Mucosa of rectum (tissue), 2 donors: ENCODE data around the gene GLIS1.

ENCODE experiments used
- H3K27ac ChIP-seq, 2 donors: one replicate each; pipeline ENCODE4 v1.7.0; 2013; ENCODE audit warnings: inconsistent platforms in 2 of 2, low read depth in 2 of 2, low read length in 2 of 2
- H3K27me3 ChIP-seq, 2 donors: one replicate each; pipeline ENCODE4 v1.7.0; 2013; ENCODE audit warnings: low read length in 2 of 2; ENCODE audit not compliant: control insufficient read depth in 2 of 2, insufficient read depth in 2 of 2
- H3K36me3 ChIP-seq, 2 donors: one replicate each; pipeline ENCODE4 v1.7.0; 2013; ENCODE audit warnings: low read length in 2 of 2; ENCODE audit not compliant: control insufficient read depth in 2 of 2, insufficient read depth in 2 of 2
- H3K4me1 ChIP-seq, 2 donors: one replicate each; pipeline ENCODE4 v1.7.0; 2013; ENCODE audit warnings: low read length in 2 of 2, mild to moderate bottlenecking in 1 of 2; ENCODE audit not compliant: control insufficient read depth in 2 of 2, insufficient read depth in 2 of 2
- H3K4me3 ChIP-seq, 2 donors: one replicate each; pipeline ENCODE4 v1.7.0; 2013; ENCODE audit warnings: low read length in 2 of 2
- H3K9ac ChIP-seq, 2 donors: one replicate each; pipeline ENCODE4 v1.7.0; 2013; ENCODE audit warnings: low read length in 2 of 2, low read depth in 1 of 2, mild to moderate bottlenecking in 1 of 2
- H3K9me3 ChIP-seq, 2 donors: one replicate each; pipeline ENCODE4 v1.7.0; 2013; ENCODE audit warnings: low read length in 2 of 2; ENCODE audit not compliant: control insufficient read depth in 2 of 2
- donor health status: healthy.
- donor health status: Normal muscosa, but diverticular disease.

The GLIS1 gene

GRCh38 chr1:53608676-53609075 lies 130.3 kb downstream of the GLIS1 start:
- Histone ChIP-seq H3K4me1 (no peaks in the 10 kb centered on the region), H3K27me3 (no peaks in the 10 kb centered on the region), H3K9ac (no peak overlapping the region), H3K36me3 (no peaks in the 10 kb centered on the region), H3K4me3 (no peak overlapping the region), H3K9me3 (no peaks in the 10 kb centered on the region), H3K27ac (no peak overlapping the region)

DNA sequence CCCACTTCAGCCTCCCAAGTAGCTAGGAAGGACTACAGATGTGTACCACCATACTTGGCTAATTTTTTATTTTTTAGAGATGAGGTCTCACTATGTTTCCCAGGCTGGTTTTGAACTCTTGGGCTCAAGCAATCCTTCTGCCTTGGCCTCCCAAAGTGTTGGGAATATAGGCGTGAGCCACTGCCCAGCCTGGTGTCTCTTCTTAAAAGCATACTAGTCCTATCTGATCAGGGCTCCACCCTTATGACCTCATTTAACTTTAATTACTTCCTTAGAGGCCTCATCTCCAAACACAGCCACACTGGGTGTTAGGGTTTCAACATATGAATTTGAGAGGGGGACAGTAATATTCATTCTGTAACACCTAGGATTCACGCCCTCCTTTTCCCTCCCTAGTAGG lies 130.9 kb downstream of the GLIS1 start:
- no peaks in the 10 kb centered on the region for H3K4me1 ChIP-seq
- H3K4me3 ChIP-seq: no peak overlapping the region
- H3K9me3 ChIP-seq: no peaks in the 10 kb centered on the region

GRCh38 chr1:53606651-53607051 lies 132.3 kb downstream of the GLIS1 start:
- Histone ChIP-seq H3K4me3 (no peak overlapping the region), H3K4me1 (no peaks in the 10 kb centered on the region), H3K9ac (no peak overlapping the region), H3K9me3 (no peaks in the 10 kb centered on the region), H3K27me3 (no peaks in the 10 kb centered on the region), H3K27ac (no peak overlapping the region), H3K36me3 (no peaks in the 10 kb centered on the region)

More for the DNA sequence above, 130.9 kb downstream of the GLIS1 start:
- no peak overlapping the region for H3K9ac ChIP-seq
- no peak overlapping the region for H3K27ac ChIP-seq
- H3K27me3 ChIP-seq: no peaks in the 10 kb centered on the region
- no peaks in the 10 kb centered on the region for H3K36me3 ChIP-seq

DNA sequence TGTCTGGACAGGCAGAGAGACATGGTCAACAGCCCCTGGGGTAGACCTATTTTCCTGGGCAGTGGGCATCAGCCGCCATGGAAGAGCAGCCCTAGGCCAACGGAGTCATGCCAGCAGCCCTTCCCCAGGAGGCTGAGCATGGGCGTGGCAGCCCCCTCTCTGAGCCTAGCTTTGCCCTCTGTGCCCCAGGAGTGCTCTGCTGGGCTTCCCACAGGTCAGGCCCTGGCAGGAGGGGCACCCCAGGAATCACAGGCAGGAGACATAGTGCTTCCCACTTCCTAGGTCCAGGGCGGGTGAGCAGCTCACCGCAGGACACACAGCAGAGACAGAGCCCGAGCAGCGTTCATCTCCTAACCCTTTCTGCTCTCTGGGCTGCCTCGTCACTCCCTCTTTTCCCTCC lies 132.8 kb downstream of the GLIS1 start:
- no peak overlapping the region for H3K9ac ChIP-seq
- H3K27ac ChIP-seq: no peak overlapping the region

DNA sequence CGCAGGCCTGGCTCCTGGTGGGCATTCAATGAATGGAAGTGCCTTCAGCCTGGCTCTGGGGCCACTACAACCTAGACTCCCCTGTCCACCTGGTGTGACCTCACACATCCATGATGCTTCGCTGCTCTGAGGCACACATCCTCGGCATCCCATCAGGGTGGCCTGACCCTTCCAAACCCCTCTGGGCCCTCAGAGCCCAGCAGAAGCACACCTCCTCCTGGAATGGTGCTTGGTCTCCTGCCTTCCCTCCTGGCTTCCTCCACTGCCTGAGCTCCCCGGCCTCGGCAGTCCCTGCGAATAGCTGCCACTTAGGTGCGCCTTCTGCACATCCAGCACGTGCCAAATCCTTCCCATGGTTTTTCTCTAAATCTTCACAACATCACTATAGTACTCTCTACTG lies 133.8 kb downstream of the GLIS1 start:
- Histone ChIP-seq H3K4me1 (no peaks in the 10 kb centered on the region), H3K27ac (no peak overlapping the region), H3K9ac (no peak overlapping the region), H3K27me3 (no peaks in the 10 kb centered on the region), H3K9me3 (no peaks in the 10 kb centered on the region), H3K4me3 (no peak overlapping the region), H3K36me3 (no peaks in the 10 kb centered on the region)

More for the DNA sequence above, 132.8 kb downstream of the GLIS1 start:
- Histone ChIP-seq H3K4me1 (no peaks in the 10 kb centered on the region), H3K9me3 (no peaks in the 10 kb centered on the region), H3K27me3 (no peaks in the 10 kb centered on the region), H3K4me3 (no peak overlapping the region), H3K36me3 (no peaks in the 10 kb centered on the region)

- H3K4me1 ChIP-seq: no peaks in the 10 kb centered on the region
- H3K27ac ChIP-seq: no peak overlapping the region
- no peak overlapping the region for H3K4me3 ChIP-seq
- no peaks in the 10 kb centered on the region for H3K36me3 ChIP-seq
- H3K9me3 ChIP-seq: no peaks in the 10 kb centered on the region
- no peaks in the 10 kb centered on the region for H3K27me3 ChIP-seq
- no peak overlapping the region for H3K9ac ChIP-seq
Measured at GRCh38 chr1:53604291-53604919, 134.6 kb downstream of the GLIS1 start.

GRCh38 chr1:53603431-53603830 lies 135.5 kb downstream of the GLIS1 start:
- no peaks in the 10 kb centered on the region for H3K27me3 ChIP-seq
- H3K4me3 ChIP-seq: no peak overlapping the region
- no peak overlapping the region for H3K9ac ChIP-seq
- no peak overlapping the region for H3K27ac ChIP-seq
- H3K4me1 ChIP-seq: no peaks in the 10 kb centered on the region
- no peaks in the 10 kb centered on the region for H3K9me3 ChIP-seq
- no peaks in the 10 kb centered on the region for H3K36me3 ChIP-seq

GRCh38 chr1:53601867-53602775 lies 136.8 kb downstream of the GLIS1 start:
- H3K36me3 ChIP-seq: no peaks in the 10 kb centered on the region
- no peaks in the 10 kb centered on the region for H3K9me3 ChIP-seq
- H3K4me1 ChIP-seq: no peaks in the 10 kb centered on the region
- H3K4me3 ChIP-seq: no peak overlapping the region
- H3K27me3 ChIP-seq: no peaks in the 10 kb centered on the region
- no peak overlapping the region for H3K27ac ChIP-seq
- no peak overlapping the region for H3K9ac ChIP-seq

- no peak overlapping the region for H3K4me3 ChIP-seq
- H3K4me1 ChIP-seq: no peaks in the 10 kb centered on the region
- no peaks in the 10 kb centered on the region for H3K36me3 ChIP-seq
- no peaks in the 10 kb centered on the region for H3K9me3 ChIP-seq
- H3K27ac ChIP-seq: no peak overlapping the region
- H3K9ac ChIP-seq: no peak overlapping the region
- no peaks in the 10 kb centered on the region for H3K27me3 ChIP-seq
Measured at GRCh38 chr1:53601031-53601745, 137.8 kb downstream of the GLIS1 start.

DNA sequence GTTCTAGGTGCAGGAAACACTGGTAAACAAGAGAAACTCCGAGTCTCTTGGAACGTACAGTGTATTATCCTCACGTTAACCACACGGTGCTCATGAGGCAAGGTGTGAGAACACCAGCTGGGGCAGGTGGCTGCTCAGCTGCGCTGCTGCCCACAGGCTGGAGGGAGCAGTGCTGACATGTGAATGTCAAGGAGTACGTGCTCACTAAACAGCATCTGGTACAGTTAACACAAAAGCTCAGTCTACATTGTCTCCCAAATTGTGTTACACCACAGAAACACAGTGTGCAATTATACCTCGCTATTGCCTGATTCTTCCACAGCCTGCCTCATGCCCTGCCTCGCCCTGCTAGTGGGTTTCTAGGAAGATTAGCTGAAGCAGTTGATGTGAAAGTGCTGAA lies 138.4 kb downstream of the GLIS1 start:
- Histone ChIP-seq H3K27ac (no peak overlapping the region), H3K4me3 (no peak overlapping the region), H3K4me1 (no peaks in the 10 kb centered on the region), H3K36me3 (no peaks in the 10 kb centered on the region), H3K27me3 (no peaks in the 10 kb centered on the region), H3K9ac (no peak overlapping the region), H3K9me3 (no peaks in the 10 kb centered on the region)
